ENCODE data around the gene FNIP1.

FNIP1 gene

DNA sequence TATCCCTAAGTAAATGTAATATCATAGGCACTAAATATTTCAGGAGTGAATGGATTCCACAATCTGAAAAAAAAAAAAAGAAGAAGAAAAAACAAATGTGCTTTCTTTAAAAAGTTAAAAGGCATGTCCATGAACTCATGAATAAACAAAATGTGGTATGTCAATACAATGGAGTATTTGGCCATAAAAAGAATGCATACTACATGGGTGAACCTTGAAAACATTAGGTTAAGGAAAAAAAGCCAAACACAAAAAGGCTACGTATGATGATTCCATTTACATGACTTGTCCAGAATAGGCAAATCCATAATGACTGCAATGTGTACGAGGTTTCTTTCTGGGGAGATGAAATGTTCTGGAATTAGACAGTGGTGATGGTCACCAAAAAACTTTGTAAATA lies 45.3 kb downstream of the FNIP1 start:
- TF ChIP-seq CTCF (IDR thresholded peaks at IDR 0.05; ENCODE audit: borderline replicate concordance, insufficient read depth, low read depth, low read length) = no peak
- no peak overlapping the region for H3K4me3 ChIP-seq (ENCODE audit: low read depth, low read length)

DNA sequence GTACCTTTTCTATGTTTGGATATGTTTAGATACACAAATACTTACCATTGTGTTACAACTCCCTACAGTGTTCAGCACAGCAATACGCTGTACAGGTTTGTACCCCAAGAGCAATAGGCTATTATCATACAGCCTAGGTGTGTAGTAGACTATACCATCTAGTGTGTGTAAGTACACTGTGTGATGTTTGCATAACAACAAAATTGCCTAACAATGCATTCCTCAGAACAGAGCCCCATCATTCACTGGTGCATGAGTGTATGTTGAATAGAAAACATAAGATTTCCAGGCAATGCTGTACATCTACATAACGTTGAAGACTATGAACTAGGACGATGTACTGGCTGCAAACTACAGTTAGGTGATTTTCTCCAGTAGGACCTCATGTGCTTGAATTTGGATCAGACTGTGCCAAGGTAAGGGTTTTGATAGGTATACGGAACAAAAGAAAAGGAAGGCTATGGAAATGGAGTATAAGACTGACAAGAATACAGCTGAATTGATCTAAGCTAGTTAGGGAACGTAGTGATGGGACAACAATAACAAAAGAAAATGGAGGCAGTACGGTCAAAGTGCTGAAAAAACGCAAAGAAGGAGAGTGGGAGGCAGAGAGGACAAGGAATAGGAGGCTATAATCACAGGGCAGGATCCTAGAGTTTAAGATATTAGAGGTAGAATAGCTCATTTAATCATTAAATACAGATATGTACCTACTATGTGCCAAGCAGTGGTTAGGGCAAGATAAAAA lies 46.9 kb downstream of the FNIP1 start:
- TF ChIP-seq CTCF (IDR thresholded peaks at IDR 0.05; ENCODE audit: borderline replicate concordance, insufficient read depth, low read depth, low read length) = no peak
- no peak overlapping the region for H3K4me3 ChIP-seq (ENCODE audit: low read depth, low read length)

DNA sequence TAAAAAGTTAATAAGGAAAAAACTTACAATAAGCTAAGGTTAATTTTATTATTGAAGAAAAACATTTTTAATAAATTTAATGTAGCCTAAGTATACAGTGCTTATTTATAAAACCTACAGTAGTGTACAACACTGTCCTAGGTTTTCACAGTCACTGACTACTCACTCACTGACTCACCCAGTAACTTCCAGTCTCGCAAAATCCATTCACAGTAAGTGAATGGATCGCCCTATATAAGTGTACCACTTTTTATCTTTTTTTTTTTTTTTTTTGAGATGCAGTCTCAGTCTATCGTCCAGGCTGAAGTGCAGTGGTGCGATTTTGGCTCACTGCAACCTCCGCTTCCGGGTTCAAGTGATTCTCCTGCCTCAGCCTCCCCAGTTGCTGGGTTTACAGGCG lies 47.7 kb downstream of the FNIP1 start:
- TF ChIP-seq CTCF (IDR thresholded peaks at IDR 0.05; ENCODE audit: borderline replicate concordance, insufficient read depth, low read depth, low read length) = no peak
- no peak overlapping the region for H3K4me3 ChIP-seq (ENCODE audit: low read depth, low read length)

- H3K4me3 ChIP-seq (ENCODE audit: low read depth, low read length) = no peak overlapping the region
- TF ChIP-seq CTCF (IDR thresholded peaks at IDR 0.05; ENCODE audit: borderline replicate concordance, insufficient read depth, low read depth, low read length) = no peak
These were observed 49.4 kb downstream of the FNIP1 start for GRCh38 chr5:131747180-131748105.

DNA sequence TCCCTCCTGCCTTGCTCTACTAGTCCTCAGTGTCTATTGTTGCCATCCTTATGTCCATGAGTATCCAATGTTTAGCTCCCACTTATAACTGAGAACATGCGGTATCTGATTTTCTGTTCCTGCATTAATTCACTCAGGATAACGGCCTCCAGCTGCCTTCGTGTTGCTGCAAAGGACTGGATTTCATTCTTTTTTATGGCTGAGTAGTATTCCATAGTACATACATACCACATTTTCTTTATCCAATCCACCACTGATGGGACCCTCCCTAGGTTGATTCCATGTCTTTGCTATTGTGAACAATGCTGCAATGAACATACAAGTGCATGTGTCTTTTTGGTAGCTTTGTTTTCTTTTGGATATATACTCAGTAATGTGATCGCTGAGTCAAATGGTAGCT lies 50.4 kb downstream of the FNIP1 start:
- H3K4me3 ChIP-seq (ENCODE audit: low read depth, low read length) = no peak overlapping the region
- TF ChIP-seq CTCF (IDR thresholded peaks at IDR 0.05; ENCODE audit: borderline replicate concordance, insufficient read depth, low read depth, low read length) = no peak

- TF ChIP-seq CTCF (IDR thresholded peaks at IDR 0.05; ENCODE audit: borderline replicate concordance, insufficient read depth, low read depth, low read length) = no peak
- H3K4me3 ChIP-seq (ENCODE audit: low read depth, low read length) = no peak overlapping the region
These were observed 51.1 kb downstream of the FNIP1 start for GRCh38 chr5:131745703-131746102.

Data from GM12875 (cell line).